HepG2 (cell line): Measurements from ENCODE around the gene GPS1. TPM values are rescaled to one million over a fixed set of nuclear protein-coding genes. Genes with fewer than 3 reads are reported as not detected.

Source experiments
- FIP1L1 ChIP-seq: fragments of 200-400 bp; formaldehyde crosslinking; IDR thresholded peaks from 2 replicates; pipeline ENCODE4 v1.6.1; 2018; ENCODE audit warnings: low read depth, mild to moderate bottlenecking, low read length, moderate library complexity, borderline replicate concordance; ENCODE audit not compliant: insufficient read depth
- IRX3 ChIP-seq: sonication (generic); formaldehyde crosslinking; IDR thresholded peaks from 2 replicates; pipeline ENCODE4 v1.8.1; 2023; ENCODE audit warnings: mild to moderate bottlenecking, low read depth, missing genetic modification reagents, borderline replicate concordance
- LCORL ChIP-seq, 2 experiments: fragments of 450-650 bp in 1 of 2; sonication (generic) in 1 of 2; formaldehyde crosslinking in 1 of 2; IDR thresholded peaks; 2 replicates each; pipeline versions ENCODE4 v1.5.0 to v1.6.1; 2017 to 2020; ENCODE audit warnings: antibody characterized with exemption in 1 of 2, missing genetic modification reagents in 1 of 2
- NCOA1 ChIP-seq: sonication (generic); formaldehyde crosslinking; IDR thresholded peaks from 2 replicates; pipeline ENCODE4 v1.9.0; 2021; ENCODE audit warnings: missing genetic modification reagents
- PCBP1 ChIP-seq: fragments of 200-400 bp; formaldehyde crosslinking; IDR thresholded peaks from 2 replicates; pipeline ENCODE4 v1.6.1; 2017; ENCODE audit warnings: mild to moderate bottlenecking, low read depth, low read length, borderline replicate concordance
- PHF21A ChIP-seq: sonication (generic); formaldehyde crosslinking; IDR thresholded peaks from 2 replicates; pipeline ENCODE4 v1.5.0; 2020; ENCODE audit warnings: mild to moderate bottlenecking, missing genetic modification reagents
- SIX1 ChIP-seq: sonication (generic); formaldehyde crosslinking; IDR thresholded peaks from 2 replicates; pipeline ENCODE4 v1.4.0; 2020; ENCODE audit warnings: missing genetic modification reagents, borderline replicate concordance
- SKI ChIP-seq: fragments of 450-650 bp; IDR thresholded peaks from one replicate; pipeline ENCODE4 v1.6.1; 2018; ENCODE audit warnings: mild to moderate bottlenecking; ENCODE audit not compliant: partially characterized antibody
- SOX5 ChIP-seq: IDR thresholded peaks from 2 replicates; pipeline ENCODE4 v1.6.1; 2016; ENCODE audit warnings: borderline replicate concordance
- SP5 ChIP-seq: IDR thresholded peaks from 2 replicates; pipeline ENCODE4 v1.6.1; 2016; ENCODE audit warnings: low read depth, borderline replicate concordance
- STAG1 ChIP-seq: sonication (generic); formaldehyde crosslinking; IDR thresholded peaks from 2 replicates; pipeline ENCODE4 v1.4.0; 2020; ENCODE audit warnings: missing genetic modification reagents
- ZFP41 ChIP-seq: sonication (generic); formaldehyde crosslinking; IDR thresholded peaks from 2 replicates; pipeline ENCODE4 v1.4.0; 2020; ENCODE audit warnings: mild to moderate bottlenecking, missing genetic modification reagents, borderline replicate concordance
- ZNF160 ChIP-seq: sonication (generic); formaldehyde crosslinking; IDR thresholded peaks from 2 replicates; pipeline ENCODE4 v1.8.0; 2022; ENCODE audit warnings: mild to moderate bottlenecking, inconsistent platforms, missing genetic modification reagents
- ZNF460 ChIP-seq: sonication (generic); formaldehyde crosslinking; IDR thresholded peaks from 2 replicates; pipeline ENCODE4 v1.5.1; 2020; ENCODE audit warnings: missing genetic modification reagents, mild to moderate bottlenecking, borderline replicate concordance
- ZNF674 ChIP-seq: sonication (generic); formaldehyde crosslinking; IDR thresholded peaks from 2 replicates; pipeline ENCODE4 v1.5.0; 2020; ENCODE audit warnings: low read depth, mild to moderate bottlenecking, missing genetic modification reagents
- ZNF709 ChIP-seq: sonication (generic); formaldehyde crosslinking; IDR thresholded peaks from 2 replicates; pipeline ENCODE4 v1.5.0; 2020; ENCODE audit warnings: mild to moderate bottlenecking, missing genetic modification reagents
- ZNF746 ChIP-seq: sonication (generic); formaldehyde crosslinking; IDR thresholded peaks from 2 replicates; pipeline ENCODE4 v1.8.0; 2022; ENCODE audit warnings: mild to moderate bottlenecking, missing genetic modification reagents
- polyA plus RNA-seq, 8 experiments: library from polyadenylated mRNA; depleted of rRNA in 3 of 8; stranded (reverse) in 7 of 8; unstranded in 1 of 8; fragments of >200 nt; fragmentation: Illumina TruSeq in 4 of 8; extraction: Trizol in 4 of 8; gene quantifications; 2 replicates each; pipeline versions ENCODE4 v1.2.1 to v1.2.3, GENCODE V29; 2011 to 2016; ENCODE audit warnings: low read depth in 4 of 8, missing spikeins in 1 of 8, mixed read lengths in 1 of 8; ENCODE audit not compliant: insufficient read depth in 1 of 8
- total RNA-seq, 5 experiments: library from RNA; depleted of rRNA; stranded (reverse); fragments of >200 nt; fragmentation: Illumina TruSeq; extraction: Trizol; gene quantifications; 2 replicates each; pipeline ENCODE4 v1.2.3, GENCODE V29; 2016; ENCODE audit warnings: low read depth in 1 of 5
- TF ChIP-seq, protein P1 (sequence below): sonication (generic); formaldehyde crosslinking; IDR thresholded peaks from 2 replicates; pipeline ENCODE4 v1.4.0; 2020; ENCODE audit warnings: missing genetic modification reagents
- TF ChIP-seq, protein P2 (sequence below): sonication (generic); formaldehyde crosslinking; IDR thresholded peaks from 2 replicates; pipeline ENCODE4 v1.4.0; 2020; ENCODE audit warnings: mild to moderate bottlenecking, missing genetic modification reagents
- TF ChIP-seq, protein P3 (sequence below): sonication (generic); formaldehyde crosslinking; IDR thresholded peaks from 2 replicates; pipeline ENCODE4 v1.9.0; 2022; ENCODE audit warnings: missing genetic modification reagents, mild to moderate bottlenecking, borderline replicate concordance
- TF ChIP-seq, protein P4 (sequence below): sonication (generic); formaldehyde crosslinking; IDR thresholded peaks from 2 replicates; pipeline ENCODE4 v1.4.0; 2020; ENCODE audit warnings: mild to moderate bottlenecking, missing genetic modification reagents, borderline replicate concordance
- TF ChIP-seq, protein P5 (sequence below): sonication (generic); formaldehyde crosslinking; IDR thresholded peaks from 2 replicates; pipeline ENCODE4 v1.5.0; 2020; ENCODE audit warnings: missing genetic modification reagents

GPS1 gene
- total and polyA plus RNA-seq, 2 of the 13 experiments (the other 11 are each of a cell fraction or from before 2014, with no cell fraction given) = 124 to 128 TPM

DNA sequence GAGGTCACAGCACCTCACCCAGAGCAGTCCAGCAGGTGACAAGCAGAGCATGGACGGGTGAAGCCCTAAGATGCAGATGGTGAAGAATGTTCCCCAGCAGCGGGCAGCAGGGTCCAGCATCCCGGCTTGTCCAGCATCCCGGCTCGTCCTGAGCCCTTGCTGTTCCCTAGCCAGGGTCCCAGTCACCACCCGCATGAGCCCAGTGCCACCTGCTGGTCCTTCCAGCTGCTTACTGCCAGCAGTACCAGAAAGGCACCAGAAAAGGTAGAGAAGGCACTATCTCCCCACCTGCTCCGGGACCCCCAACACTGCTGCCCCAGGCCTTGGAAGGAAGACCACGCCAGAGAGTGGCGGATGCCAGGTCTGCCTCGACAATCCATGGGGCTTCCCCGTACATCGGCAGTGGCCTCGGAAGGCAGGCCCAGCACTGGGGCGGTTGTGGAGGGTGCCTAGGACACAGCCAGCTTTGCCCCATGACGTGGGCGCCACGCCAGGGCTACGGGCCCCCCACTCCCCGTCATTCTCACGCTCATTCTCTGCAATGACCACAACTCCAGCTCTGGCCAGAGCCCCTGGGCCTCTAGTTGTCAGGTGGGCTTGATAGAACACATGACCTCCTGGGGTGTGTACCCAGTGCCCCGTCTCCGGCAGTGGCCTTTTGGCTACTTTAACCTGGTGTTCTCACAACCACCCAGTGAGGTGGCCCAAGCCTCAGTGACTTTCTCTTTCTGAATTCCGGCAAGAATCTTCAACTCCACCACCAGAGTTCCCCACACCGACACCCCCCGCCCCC lies 30.4 kb upstream of the GPS1 start (continued):
- TF ChIP-seq, protein P1, sequence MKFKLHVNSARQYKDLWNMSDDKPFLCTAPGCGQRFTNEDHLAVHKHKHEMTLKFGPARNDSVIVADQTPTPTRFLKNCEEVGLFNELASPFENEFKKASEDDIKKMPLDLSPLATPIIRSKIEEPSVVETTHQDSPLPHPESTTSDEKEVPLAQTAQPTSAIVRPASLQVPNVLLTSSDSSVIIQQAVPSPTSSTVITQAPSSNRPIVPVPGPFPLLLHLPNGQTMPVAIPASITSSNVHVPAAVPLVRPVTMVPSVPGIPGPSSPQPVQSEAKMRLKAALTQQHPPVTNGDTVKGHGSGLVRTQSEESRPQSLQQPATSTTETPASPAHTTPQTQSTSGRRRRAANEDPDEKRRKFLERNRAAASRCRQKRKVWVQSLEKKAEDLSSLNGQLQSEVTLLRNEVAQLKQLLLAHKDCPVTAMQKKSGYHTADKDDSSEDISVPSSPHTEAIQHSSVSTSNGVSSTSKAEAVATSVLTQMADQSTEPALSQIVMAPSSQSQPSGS (CRISPR knock-in tag) = peak; percentile 41; the same call in 1 of the 2 replicates
- TF ChIP-seq, protein P2, sequence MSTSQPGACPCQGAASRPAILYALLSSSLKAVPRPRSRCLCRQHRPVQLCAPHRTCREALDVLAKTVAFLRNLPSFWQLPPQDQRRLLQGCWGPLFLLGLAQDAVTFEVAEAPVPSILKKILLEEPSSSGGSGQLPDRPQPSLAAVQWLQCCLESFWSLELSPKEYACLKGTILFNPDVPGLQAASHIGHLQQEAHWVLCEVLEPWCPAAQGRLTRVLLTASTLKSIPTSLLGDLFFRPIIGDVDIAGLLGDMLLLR (CRISPR knock-in tag) = 0 out of 2 replicates have a peak, but pooled peaks have one; percentile 14
- peak; percentile 12; the same call in 1 of the 2 replicates for TF ChIP-seq SOX5
- TF ChIP-seq, protein P3, sequence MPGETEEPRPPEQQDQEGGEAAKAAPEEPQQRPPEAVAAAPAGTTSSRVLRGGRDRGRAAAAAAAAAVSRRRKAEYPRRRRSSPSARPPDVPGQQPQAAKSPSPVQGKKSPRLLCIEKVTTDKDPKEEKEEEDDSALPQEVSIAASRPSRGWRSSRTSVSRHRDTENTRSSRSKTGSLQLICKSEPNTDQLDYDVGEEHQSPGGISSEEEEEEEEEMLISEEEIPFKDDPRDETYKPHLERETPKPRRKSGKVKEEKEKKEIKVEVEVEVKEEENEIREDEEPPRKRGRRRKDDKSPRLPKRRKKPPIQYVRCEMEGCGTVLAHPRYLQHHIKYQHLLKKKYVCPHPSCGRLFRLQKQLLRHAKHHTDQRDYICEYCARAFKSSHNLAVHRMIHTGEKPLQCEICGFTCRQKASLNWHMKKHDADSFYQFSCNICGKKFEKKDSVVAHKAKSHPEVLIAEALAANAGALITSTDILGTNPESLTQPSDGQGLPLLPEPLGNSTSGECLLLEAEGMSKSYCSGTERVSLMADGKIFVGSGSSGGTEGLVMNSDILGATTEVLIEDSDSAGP (CRISPR knock-in tag) = peak; percentile 81; the same call in 1 of the 2 replicates
- TF ChIP-seq ZNF460 (CRISPR knock-in tag) = no peak; the same call in 1 of the 2 replicates
- no peak; the same call in 1 of the 2 replicates for TF ChIP-seq SP5 (CRISPR knock-in tag)
- TF ChIP-seq IRX3 (CRISPR knock-in tag) = no peak
- no peak for TF ChIP-seq NCOA1 (CRISPR knock-in tag)
- TF ChIP-seq SIX1 (CRISPR knock-in tag) = no peak
- TF ChIP-seq LCORL (IDR thresholded peaks at IDR 0.05) = no peak
- peak; percentile 81 for TF ChIP-seq LCORL (CRISPR knock-in tag; IDR thresholded peaks at IDR 0.05)
- peak; percentile 99 for TF ChIP-seq STAG1 (CRISPR knock-in tag)
- peak; percentile 75; the same call in 1 of the 2 replicates for TF ChIP-seq PHF21A (CRISPR knock-in tag)
- peak; percentile 26 for TF ChIP-seq SKI
- 0 out of 2 replicates have a peak, but pooled peaks have one; percentile 45 for TF ChIP-seq ZNF709 (CRISPR knock-in tag)
- TF ChIP-seq ZNF746 = peak; percentile 44; the same call in 1 of the 2 replicates
- TF ChIP-seq, protein P4, sequence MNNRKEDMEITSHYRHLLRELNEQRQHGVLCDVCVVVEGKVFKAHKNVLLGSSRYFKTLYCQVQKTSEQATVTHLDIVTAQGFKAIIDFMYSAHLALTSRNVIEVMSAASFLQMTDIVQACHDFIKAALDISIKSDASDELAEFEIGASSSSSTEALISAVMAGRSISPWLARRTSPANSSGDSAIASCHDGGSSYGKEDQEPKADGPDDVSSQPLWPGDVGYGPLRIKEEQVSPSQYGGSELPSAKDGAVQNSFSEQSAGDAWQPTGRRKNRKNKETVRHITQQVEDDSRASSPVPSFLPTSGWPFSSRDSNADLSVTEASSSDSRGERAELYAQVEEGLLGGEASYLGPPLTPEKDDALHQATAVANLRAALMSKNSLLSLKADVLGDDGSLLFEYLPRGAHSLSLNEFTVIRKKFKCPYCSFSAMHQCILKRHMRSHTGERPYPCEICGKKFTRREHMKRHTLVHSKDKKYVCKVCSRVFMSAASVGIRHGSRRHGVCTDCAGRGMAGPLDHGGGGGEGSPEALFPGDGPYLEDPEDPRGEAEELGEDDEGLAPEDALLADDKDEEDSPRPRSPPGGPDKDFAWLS (CRISPR knock-in tag) = peak; percentile 73; the same call in 1 of the 2 replicates
- no peak; the same call in 1 of the 2 replicates for TF ChIP-seq FIP1L1
- TF ChIP-seq ZNF674 (CRISPR knock-in tag) = no peak; the same call in 1 of the 2 replicates
- TF ChIP-seq, protein P5, sequence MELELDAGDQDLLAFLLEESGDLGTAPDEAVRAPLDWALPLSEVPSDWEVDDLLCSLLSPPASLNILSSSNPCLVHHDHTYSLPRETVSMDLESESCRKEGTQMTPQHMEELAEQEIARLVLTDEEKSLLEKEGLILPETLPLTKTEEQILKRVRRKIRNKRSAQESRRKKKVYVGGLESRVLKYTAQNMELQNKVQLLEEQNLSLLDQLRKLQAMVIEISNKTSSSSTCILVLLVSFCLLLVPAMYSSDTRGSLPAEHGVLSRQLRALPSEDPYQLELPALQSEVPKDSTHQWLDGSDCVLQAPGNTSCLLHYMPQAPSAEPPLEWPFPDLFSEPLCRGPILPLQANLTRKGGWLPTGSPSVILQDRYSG (CRISPR knock-in tag) = 0 out of 2 replicates have a peak, but pooled peaks have one; percentile 48
- no peak for TF ChIP-seq ZNF160 (CRISPR knock-in tag)
- TF ChIP-seq ZFP41 = no peak
- no peak for TF ChIP-seq PCBP1
